SH-SY5Y (cell line): ENCODE data around the gene SIGLEC15.

Experiments
- GATA2 ChIP-seq: IDR thresholded peaks from 2 replicates; pipeline ENCODE4 v1.6.1; 2011; ENCODE audit warnings: mild to moderate bottlenecking, low read depth, low read length
- GATA3 ChIP-seq: IDR thresholded peaks from 2 replicates; pipeline ENCODE4 v1.6.1; 2011; ENCODE audit warnings: low read depth, mild to moderate bottlenecking, low read length, moderate library complexity

DNA sequence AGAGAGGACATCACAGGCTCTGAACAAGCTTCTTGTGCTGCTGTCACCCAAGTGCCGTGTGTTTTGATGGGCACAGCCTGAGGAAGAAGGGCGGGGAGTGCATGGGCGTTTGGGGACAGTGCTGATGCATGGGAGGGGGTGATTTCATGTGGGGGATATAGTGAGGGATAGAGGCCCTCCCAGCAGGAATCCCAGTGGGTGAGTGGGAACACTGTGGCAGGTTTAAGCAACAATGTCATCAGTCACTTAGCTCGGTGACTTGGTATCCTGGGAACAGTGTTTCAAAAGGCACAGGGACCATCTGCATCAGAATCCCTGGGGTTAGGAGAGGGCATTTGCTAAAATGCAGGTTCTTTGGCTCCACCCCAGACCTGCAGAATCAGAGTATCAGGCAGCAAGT lies 609 bp downstream of the SIGLEC15 start:
- TF ChIP-seq GATA2 (no peak), GATA3 (no peak)
